Osteoblast (primary cell): ENCODE data around the gene HOXB13. TPM values are rescaled to one million over a fixed set of nuclear protein-coding genes. Genes with fewer than 3 reads are reported as not detected.

Source experiments
- DNase-seq: peaks from one replicate; pipeline ENCODE4 v3.0.0; 2011; ENCODE audit warnings: low spot score, mixed read lengths; ENCODE audit not compliant: insufficient read length; ENCODE audit errors: missing footprints
- H2AFZ ChIP-seq: 2 replicates; pipeline ENCODE4 v1.6.0; 2011; ENCODE audit warnings: mild to moderate bottlenecking, low read length
- H3K27ac ChIP-seq: 2 replicates; pipeline ENCODE4 v1.5.1; 2011; ENCODE audit warnings: mild to moderate bottlenecking, low read depth, low read length, moderate library complexity
- H3K27me3 ChIP-seq: 2 replicates; pipeline ENCODE4 v1.6.0; 2012; ENCODE audit warnings: mild to moderate bottlenecking, control low read depth, inconsistent platforms, low read length, moderate library complexity; ENCODE audit not compliant: insufficient read depth
- H3K36me3 ChIP-seq: 2 replicates; pipeline ENCODE4 v1.5.1; 2011; ENCODE audit warnings: mild to moderate bottlenecking, low read length, control low read depth, moderate library complexity; ENCODE audit not compliant: insufficient read depth
- H3K4me1 ChIP-seq: 2 replicates; pipeline ENCODE4 v1.5.1; 2011; ENCODE audit warnings: mild to moderate bottlenecking, low read length, control low read depth, moderate library complexity; ENCODE audit not compliant: insufficient read depth
- H3K4me2 ChIP-seq: 2 replicates; pipeline ENCODE4 v1.6.0; 2011; ENCODE audit warnings: mild to moderate bottlenecking, low read length; ENCODE audit not compliant: insufficient read depth
- H3K4me3 ChIP-seq: fragments of 200-600 bp; sonication (generic); 3 replicates; pipeline ENCODE4 v1.5.1; 2012; ENCODE audit warnings: mild to moderate bottlenecking, low read length, inconsistent platforms; ENCODE audit not compliant: insufficient read depth
- H3K79me2 ChIP-seq: 2 replicates; pipeline ENCODE4 v1.6.0; 2012; ENCODE audit warnings: mild to moderate bottlenecking, low read length, control low read depth, inconsistent platforms; ENCODE audit not compliant: insufficient read depth
- H3K9me3 ChIP-seq: 2 replicates; pipeline ENCODE4 v1.5.1; 2011; ENCODE audit warnings: low read depth, low read length, control low read depth
- H4K20me1 ChIP-seq: 2 replicates; pipeline ENCODE4 v1.6.0; 2012; ENCODE audit warnings: mild to moderate bottlenecking, low read length, control low read depth; ENCODE audit not compliant: insufficient read depth
- CTCF ChIP-seq: IDR thresholded peaks from 2 replicates; pipeline ENCODE4 v1.5.1; 2011; ENCODE audit warnings: mild to moderate bottlenecking, low read depth, low read length, moderate library complexity; ENCODE audit errors: extremely low read depth
- total RNA-seq: library from RNA; depleted of rRNA; stranded (reverse); fragments of >200 nt; gene quantifications from 2 replicates; pipeline ENCODE4 v1.2.3, GENCODE V29; 2012

Gene HOXB13
- not detected in 2 replicates for total RNA-seq

GRCh38 chr17:48728232-48729231 lies at the start of gene HOXB13:
TSS of gene HOXB13 (minus strand) at chr17:48728750. CDS start at chr17:48728593, 157 bp downstream.
- Histone ChIP-seq H3K4me3 (no peak within 1 kb of the TSS), H3K36me3 (no peaks in the 10 kb centered on the region), H2AFZ (no peak within 1 kb of the TSS)

GRCh38 chr17:48776602-48777001 lies 48.1 kb upstream of the HOXB13 start:
- Histone ChIP-seq H3K79me2 (no peaks in the 10 kb centered on the region), H2AFZ (no peak overlapping the region), H3K9me3 (no peaks in the 10 kb centered on the region), H4K20me1 (no peaks in the 10 kb centered on the region), H3K36me3 (no peaks in the 10 kb centered on the region), H3K4me1 (no peaks in the 10 kb centered on the region), H3K4me3 (no peak overlapping the region), H3K4me2 (no peak overlapping the region), H3K27ac (no peak overlapping the region), H3K27me3 (peaks cover 28% of the 10 kb centered on the region)
- no peak for DNase-seq
- TF ChIP-seq CTCF = no peak

More at GRCh38 chr17:48728232-48729231, at the start of gene HOXB13:
- Histone ChIP-seq H3K4me2 (no peak within 1 kb of the TSS), H3K27ac (no peak within 1 kb of the TSS), H3K4me1 (peaks cover 5% of the 10 kb centered on the region), H4K20me1 (peaks cover 3% of the 10 kb centered on the region), H3K9me3 (no peaks in the 10 kb centered on the region), H3K79me2 (no peaks in the 10 kb centered on the region), H3K27me3 (peaks cover 99% of the 10 kb centered on the region)
- no peak for DNase-seq
- TF ChIP-seq CTCF = no peak

- Histone ChIP-seq H3K9me3 (no peaks in the 10 kb centered on the region), H4K20me1 (no peaks in the 10 kb centered on the region)
- TF ChIP-seq CTCF = no peak
Measured at GRCh38 chr17:48773245-48773644, 44.7 kb upstream of the HOXB13 start.

DNA sequence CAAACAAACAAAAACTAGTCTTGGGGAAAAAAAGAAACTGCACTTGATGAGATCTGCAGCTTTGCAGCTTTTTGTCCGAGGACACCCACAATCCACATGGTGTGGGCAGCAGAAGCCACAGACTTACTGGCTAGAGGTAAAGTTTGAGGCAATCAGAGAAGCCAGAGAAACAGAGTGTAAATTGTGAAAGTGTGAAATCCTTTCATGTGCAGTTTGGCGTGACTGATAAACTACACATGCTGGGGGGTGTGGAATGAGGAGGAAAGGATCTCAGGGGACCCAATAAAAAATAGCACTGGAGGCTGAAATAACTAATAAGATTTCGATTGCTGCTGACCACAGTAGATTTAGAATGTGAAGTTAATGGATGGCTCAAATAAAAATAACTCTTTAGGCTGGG lies 42.4 kb upstream of the HOXB13 start:
- Histone ChIP-seq H2AFZ (no peak overlapping the region), H3K9me3 (no peaks in the 10 kb centered on the region), H3K36me3 (no peaks in the 10 kb centered on the region), H3K4me1 (no peaks in the 10 kb centered on the region), H3K4me3 (no peak overlapping the region), H3K27ac (no peak overlapping the region), H3K79me2 (no peaks in the 10 kb centered on the region), H3K4me2 (no peak overlapping the region), H3K27me3 (peaks cover 27% of the 10 kb centered on the region), H4K20me1 (no peaks in the 10 kb centered on the region)
- DNase-seq = no peak
- TF ChIP-seq CTCF = no peak

More at GRCh38 chr17:48773245-48773644, 44.7 kb upstream of the HOXB13 start:
- DNase-seq = no peak
- H3K27ac ChIP-seq = no peak overlapping the region
- no peak overlapping the region for H3K4me2 ChIP-seq
- H3K4me3 ChIP-seq = no peak overlapping the region
- no peaks in the 10 kb centered on the region for H3K4me1 ChIP-seq
- H3K36me3 ChIP-seq = no peaks in the 10 kb centered on the region
- no peaks in the 10 kb centered on the region for H3K79me2 ChIP-seq
- H3K27me3 ChIP-seq = peaks cover 23% of the 10 kb centered on the region
- H2AFZ ChIP-seq = no peak overlapping the region
